OCI-LY1 (cell line): ENCODE measurements around the gene ENTR1.

Source experiments
- H2AFZ ChIP-seq: fragments of 200-600 bp; sonication (generic), shearing (Covaris generic); 2 replicates; pipeline ENCODE4 v1.6.0; 2014; ENCODE audit warnings: antibody characterized with exemption, mild to moderate bottlenecking, low read length
- H3F3A ChIP-seq: fragments of 200-600 bp; sonication (generic), shearing (Covaris generic); 2 replicates; pipeline ENCODE4 v1.6.0; 2014; ENCODE audit warnings: mild to moderate bottlenecking, antibody characterized with exemption, low read length, moderate library complexity; ENCODE audit not compliant: insufficient read depth
- H3K27ac ChIP-seq: fragments of 200-600 bp; sonication (generic); 2 replicates; pipeline ENCODE4 v1.5.1; 2014; ENCODE audit warnings: low read length, mixed run types, mild to moderate bottlenecking, low read depth; ENCODE audit not compliant: poor library complexity, severe bottlenecking
- H3K27me3 ChIP-seq: fragments of 200-600 bp; sonication (generic); 2 replicates; pipeline ENCODE4 v1.6.0; 2014; ENCODE audit warnings: antibody characterized with exemption, mild to moderate bottlenecking, low read length, moderate library complexity; ENCODE audit not compliant: insufficient read depth
- H3K36me3 ChIP-seq: fragments of 200-600 bp; sonication (generic); 2 replicates; pipeline ENCODE4 v1.6.1; 2014; ENCODE audit warnings: mild to moderate bottlenecking, antibody characterized with exemption, low read length, moderate library complexity, mixed read lengths; ENCODE audit not compliant: insufficient read depth
- H3K4me1 ChIP-seq: fragments of 200-600 bp; sonication (generic); 2 replicates; pipeline ENCODE4 v1.5.1; 2014; ENCODE audit warnings: mild to moderate bottlenecking, low read length, moderate library complexity; ENCODE audit not compliant: insufficient read depth, severe bottlenecking
- H3K4me2 ChIP-seq: fragments of 200-600 bp; sonication (generic), shearing (Covaris generic); 2 replicates; pipeline ENCODE4 v1.6.1; 2014; ENCODE audit warnings: low read length
- H3K4me3 ChIP-seq: fragments of 200-600 bp; sonication (generic); 2 replicates; pipeline ENCODE4 v1.5.1; 2014; ENCODE audit warnings: low read length, low read depth, mild to moderate bottlenecking, mixed read lengths; ENCODE audit not compliant: poor library complexity, severe bottlenecking
- H3K79me2 ChIP-seq: fragments of 200-600 bp; shearing (Covaris generic); 2 replicates; pipeline ENCODE4 v1.6.1; 2016; ENCODE audit warnings: mixed run types, low read length, mixed read lengths; ENCODE audit not compliant: insufficient read depth
- H3K9ac ChIP-seq: fragments of 200-600 bp; sonication (generic), shearing (Covaris generic); 2 replicates; pipeline ENCODE4 v1.6.1; 2014; ENCODE audit warnings: mild to moderate bottlenecking, low read length, mixed read lengths
- H3K9me2 ChIP-seq: fragments of 200-600 bp; sonication (generic), shearing (Covaris generic); 2 replicates; pipeline ENCODE4 v1.6.1; 2014; ENCODE audit warnings: low read depth, mild to moderate bottlenecking, low read length, mixed read lengths
- H3K9me3 ChIP-seq: fragments of 200-600 bp; shearing (Covaris generic); 2 replicates; pipeline ENCODE4 v1.6.1; 2014; ENCODE audit warnings: low read length, mixed read lengths
- H4K20me1 ChIP-seq: fragments of 200-600 bp; sonication (generic), shearing (Covaris generic); 2 replicates; pipeline ENCODE4 v1.6.0; 2016; ENCODE audit warnings: mild to moderate bottlenecking, low read length; ENCODE audit not compliant: insufficient read depth
- EZH2 ChIP-seq: fragments of 200-600 bp; sonication (generic), shearing (Covaris generic); IDR thresholded peaks from 2 replicates; pipeline ENCODE4 v1.8.0; 2017; ENCODE audit warnings: borderline replicate concordance, mixed run types, mild to moderate bottlenecking, antibody characterized with exemption, low read length, moderate library complexity, mixed read lengths
- TF ChIP-seq, protein P1 (sequence below): fragments of 200-600 bp; sonication (generic), shearing (Covaris generic); IDR thresholded peaks from 2 replicates; pipeline ENCODE4 v1.5.1; 2017; ENCODE audit warnings: mild to moderate bottlenecking, antibody characterized with exemption, low read length, moderate library complexity, mixed read lengths

Gene ENTR1

DNA sequence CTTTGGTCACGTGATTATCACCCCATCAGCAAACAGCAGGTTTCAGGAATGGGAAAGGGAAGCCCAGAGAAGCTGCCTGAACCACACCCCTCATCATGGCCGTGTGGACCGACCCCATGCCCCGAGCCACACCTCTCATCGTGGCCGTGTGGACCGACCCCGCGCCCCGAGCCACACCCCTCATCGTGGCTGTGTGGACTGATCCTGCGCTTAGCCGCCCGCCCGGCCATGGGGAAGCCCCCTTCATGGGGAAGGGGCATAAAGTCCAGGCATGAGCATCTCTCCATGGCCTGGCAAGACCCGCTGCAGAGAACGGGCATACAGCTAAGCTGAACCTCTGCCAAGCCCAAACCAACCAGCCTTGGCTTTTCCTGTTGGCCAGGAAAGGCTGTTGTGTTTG, 16.9 kb downstream of the ENTR1 start:
- Histone ChIP-seq H3K79me2 (peaks cover 7% of the 10 kb centered on the region; the same call in 1 of the 2 replicates), H3K9me2 (no peaks in the 10 kb centered on the region), H3K36me3 (peaks cover 87% of the 10 kb centered on the region), H3K4me2 (no peak overlapping the region), H3K9me3 (no peaks in the 10 kb centered on the region), H3F3A (no peaks in the 10 kb centered on the region), H3K4me1 (peaks cover 6% of the 10 kb centered on the region), H3K27ac (no peak overlapping the region), H4K20me1 (no peaks in the 10 kb centered on the region), H3K27me3 (no peaks in the 10 kb centered on the region), H3K4me3 (no peak overlapping the region), H3K9ac (no peak overlapping the region), H2AFZ (no peak overlapping the region)
- TF ChIP-seq, protein P1, sequence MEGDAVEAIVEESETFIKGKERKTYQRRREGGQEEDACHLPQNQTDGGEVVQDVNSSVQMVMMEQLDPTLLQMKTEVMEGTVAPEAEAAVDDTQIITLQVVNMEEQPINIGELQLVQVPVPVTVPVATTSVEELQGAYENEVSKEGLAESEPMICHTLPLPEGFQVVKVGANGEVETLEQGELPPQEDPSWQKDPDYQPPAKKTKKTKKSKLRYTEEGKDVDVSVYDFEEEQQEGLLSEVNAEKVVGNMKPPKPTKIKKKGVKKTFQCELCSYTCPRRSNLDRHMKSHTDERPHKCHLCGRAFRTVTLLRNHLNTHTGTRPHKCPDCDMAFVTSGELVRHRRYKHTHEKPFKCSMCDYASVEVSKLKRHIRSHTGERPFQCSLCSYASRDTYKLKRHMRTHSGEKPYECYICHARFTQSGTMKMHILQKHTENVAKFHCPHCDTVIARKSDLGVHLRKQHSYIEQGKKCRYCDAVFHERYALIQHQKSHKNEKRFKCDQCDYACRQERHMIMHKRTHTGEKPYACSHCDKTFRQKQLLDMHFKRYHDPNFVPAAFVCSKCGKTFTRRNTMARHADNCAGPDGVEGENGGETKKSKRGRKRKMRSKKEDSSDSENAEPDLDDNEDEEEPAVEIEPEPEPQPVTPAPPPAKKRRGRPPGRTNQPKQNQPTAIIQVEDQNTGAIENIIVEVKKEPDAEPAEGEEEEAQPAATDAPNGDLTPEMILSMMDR, result no peak
- TF ChIP-seq EZH2, result no peak

DNA sequence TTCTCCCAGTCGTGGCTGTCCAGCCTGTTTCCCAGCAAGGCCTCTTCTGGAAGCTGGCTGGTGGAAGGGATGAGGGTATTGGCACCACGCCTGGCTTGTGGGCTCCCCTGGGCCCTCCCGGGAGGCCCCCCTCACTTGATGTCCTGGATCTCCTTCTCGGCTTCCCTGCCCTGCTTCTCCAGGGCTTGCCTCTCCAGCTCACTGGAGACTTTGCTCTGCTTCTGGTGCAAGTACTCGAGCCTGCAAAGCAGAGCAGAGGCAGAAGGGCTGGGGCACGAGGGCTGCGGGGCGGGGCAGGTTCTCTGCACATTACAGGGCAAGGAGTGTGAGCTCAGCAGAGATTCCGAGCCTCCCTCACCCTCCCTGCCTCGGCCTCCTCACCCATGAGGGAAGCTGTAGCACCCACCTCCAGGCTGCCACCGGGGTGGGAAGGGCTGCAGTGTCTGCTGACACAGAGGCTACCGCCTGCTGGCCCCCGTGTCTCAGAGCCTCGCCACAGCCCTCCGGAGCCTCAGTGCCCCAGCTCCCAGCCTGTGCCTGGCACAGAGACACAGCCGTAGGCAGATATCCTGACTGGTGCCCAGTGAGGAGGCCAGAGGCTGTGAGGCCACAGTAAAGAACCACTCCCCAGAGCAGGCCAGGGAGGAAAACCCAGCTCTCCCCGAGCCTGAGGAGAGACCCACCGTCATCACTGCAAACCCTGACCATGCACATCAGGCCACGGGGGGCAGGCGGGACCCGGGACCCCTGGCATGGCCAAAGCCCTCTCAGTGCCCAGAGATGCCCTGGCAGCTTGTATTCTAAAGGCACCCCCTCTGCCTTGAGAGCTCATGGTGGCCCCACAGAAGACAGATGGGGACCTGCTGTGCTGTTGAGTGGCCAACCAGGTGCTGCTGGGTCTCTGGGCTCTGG, 17.6 kb downstream of the ENTR1 start:
- no peak for TF ChIP-seq EZH2
- TF ChIP-seq, protein P1, result no peak
- no peaks in the 10 kb centered on the region for H3F3A ChIP-seq
- no peaks in the 10 kb centered on the region for H3K4me1 ChIP-seq
- no peaks in the 10 kb centered on the region for H3K27me3 ChIP-seq
- H3K9me3 ChIP-seq, result no peaks in the 10 kb centered on the region
- no peak overlapping the region for H3K9ac ChIP-seq
- no peak overlapping the region for H2AFZ ChIP-seq
- no peaks in the 10 kb centered on the region for H3K9me2 ChIP-seq
- H3K4me2 ChIP-seq, result no peak overlapping the region
- peaks cover 87% of the 10 kb centered on the region for H3K36me3 ChIP-seq
- H4K20me1 ChIP-seq, result no peaks in the 10 kb centered on the region
- no peak overlapping the region for H3K4me3 ChIP-seq
- H3K79me2 ChIP-seq, result 0 out of 2 replicates have a peak, but pooled peaks cover under 1% of the 10 kb centered on the region
- H3K27ac ChIP-seq, result no peak overlapping the region

DNA sequence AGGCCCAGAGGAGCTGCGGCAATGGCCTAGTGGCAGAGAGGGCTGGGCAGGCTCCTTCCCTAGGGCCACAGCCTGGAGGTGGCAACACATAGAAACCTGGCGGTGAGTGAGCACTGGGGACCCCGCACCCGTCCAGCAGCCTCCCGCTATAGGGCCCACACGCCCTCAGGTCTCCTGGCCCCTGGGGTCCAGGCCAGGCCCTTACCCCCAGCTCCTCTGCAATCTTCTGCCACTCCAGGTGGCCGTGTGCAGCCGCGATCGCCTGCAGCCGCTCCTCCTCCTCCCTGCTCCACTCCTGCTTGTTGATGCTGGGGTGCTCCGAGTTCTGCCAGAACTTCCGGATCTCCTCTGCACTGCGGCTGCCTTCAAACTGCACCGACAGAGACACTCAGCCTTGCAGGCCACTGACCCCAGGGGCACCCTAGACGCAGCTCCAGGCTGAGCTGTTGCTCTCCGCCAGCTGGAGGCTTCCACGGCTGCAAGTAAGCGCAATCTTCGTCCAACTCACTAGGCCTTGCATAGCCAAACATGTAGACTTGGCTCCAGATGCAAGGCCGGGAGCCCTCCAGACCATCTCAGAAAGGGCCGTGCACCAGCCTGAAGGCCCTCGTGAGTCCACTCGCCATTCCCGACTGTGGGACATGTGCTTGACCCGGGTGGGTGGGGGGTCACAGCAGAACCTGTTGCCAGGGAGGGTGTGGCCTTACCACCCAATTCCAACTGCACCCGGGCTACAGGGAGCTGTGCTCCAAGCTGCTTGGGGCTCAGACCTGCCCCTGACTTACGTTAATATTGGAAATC, 18.5 kb downstream of the ENTR1 start:
- peaks cover 92% of the 10 kb centered on the region for H3K36me3 ChIP-seq
- no peak for TF ChIP-seq EZH2
- TF ChIP-seq, protein P1, result no peak

More for the DNA sequence above, 18.5 kb downstream of the ENTR1 start:
- H3K4me2 ChIP-seq, result no peak overlapping the region
- H3K9me2 ChIP-seq, result no peaks in the 10 kb centered on the region
- no peaks in the 10 kb centered on the region for H3K27me3 ChIP-seq
- H2AFZ ChIP-seq, result no peak overlapping the region
- H3F3A ChIP-seq, result no peaks in the 10 kb centered on the region
- no peaks in the 10 kb centered on the region for H3K9me3 ChIP-seq
- H4K20me1 ChIP-seq, result no peaks in the 10 kb centered on the region
- no peak overlapping the region for H3K4me3 ChIP-seq
- H3K27ac ChIP-seq, result no peak overlapping the region
- H3K4me1 ChIP-seq, result no peaks in the 10 kb centered on the region
- no peak overlapping the region for H3K9ac ChIP-seq
- H3K79me2 ChIP-seq, result no peaks in the 10 kb centered on the region
